Measurements from ENCODE around the gene CIB4. TPM values are rescaled to one million over a fixed set of nuclear protein-coding genes. Genes with fewer than 3 reads are reported as not detected.

The CIB4 gene
- total and polyA plus RNA-seq, 2 of the 13 experiments (the other 11 are each of a cell fraction or from before 2014, with no cell fraction given) = not detected

DNA sequence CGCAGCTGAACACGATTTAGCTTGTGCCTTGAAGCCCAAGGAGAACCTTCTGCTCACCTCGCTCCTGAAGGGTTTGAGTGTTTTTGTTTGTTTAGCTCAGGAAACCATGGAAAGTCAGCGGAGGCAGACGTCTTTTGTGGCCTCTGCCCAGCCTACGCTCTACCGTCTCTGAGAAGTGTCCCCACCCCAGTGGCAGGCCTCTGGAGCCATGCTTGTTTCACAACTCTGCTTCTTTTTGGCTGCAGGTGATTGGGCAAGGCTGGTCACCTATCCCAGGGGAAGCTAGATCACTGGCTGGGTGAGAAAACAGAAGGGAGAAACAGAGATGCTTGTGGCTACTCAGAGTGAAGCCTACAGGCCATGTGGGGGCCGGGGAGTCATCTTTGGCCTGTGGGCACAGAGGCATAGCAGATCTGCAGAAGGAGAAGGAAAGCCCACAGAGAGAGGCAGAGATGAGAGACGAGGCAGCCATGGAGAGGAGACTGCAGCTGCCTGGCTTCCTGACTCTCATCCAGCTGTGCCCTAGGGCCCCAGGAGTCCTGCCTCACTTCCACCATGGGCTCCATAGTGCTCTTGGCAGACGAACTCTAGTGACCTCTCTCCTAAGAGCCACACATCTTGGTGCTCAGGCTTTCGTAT lies 50.1 kb downstream of the CIB4 start (continued):
- TF ChIP-seq ERF (CRISPR knock-in tag; IDR thresholded peaks at IDR 0.05) = no peak
- TF ChIP-seq ZNF776 (CRISPR knock-in tag; IDR thresholded peaks at IDR 0.05) = no peak
- TF ChIP-seq, protein P1, sequence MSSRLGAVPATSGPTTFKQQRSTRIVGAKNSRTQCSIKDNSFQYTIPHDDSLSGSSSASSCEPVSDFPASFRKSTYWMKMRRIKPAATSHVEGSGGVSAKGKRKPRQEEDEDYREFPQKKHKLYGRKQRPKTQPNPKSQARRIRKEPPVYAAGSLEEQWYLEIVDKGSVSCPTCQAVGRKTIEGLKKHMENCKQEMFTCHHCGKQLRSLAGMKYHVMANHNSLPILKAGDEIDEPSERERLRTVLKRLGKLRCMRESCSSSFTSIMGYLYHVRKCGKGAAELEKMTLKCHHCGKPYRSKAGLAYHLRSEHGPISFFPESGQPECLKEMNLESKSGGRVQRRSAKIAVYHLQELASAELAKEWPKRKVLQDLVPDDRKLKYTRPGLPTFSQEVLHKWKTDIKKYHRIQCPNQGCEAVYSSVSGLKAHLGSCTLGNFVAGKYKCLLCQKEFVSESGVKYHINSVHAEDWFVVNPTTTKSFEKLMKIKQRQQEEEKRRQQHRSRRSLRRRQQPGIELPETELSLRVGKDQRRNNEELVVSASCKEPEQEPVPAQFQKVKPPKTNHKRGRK (CRISPR knock-in tag; IDR thresholded peaks at IDR 0.05) = no peak
- TF ChIP-seq KLF9 (CRISPR knock-in tag; IDR thresholded peaks at IDR 0.05; ENCODE audit: low read depth) = no peak
- no peak for TF ChIP-seq ZNF3 (CRISPR knock-in tag; IDR thresholded peaks at IDR 0.05)
- no peak for TF ChIP-seq ZNF883 (CRISPR knock-in tag; IDR thresholded peaks at IDR 0.05; ENCODE audit: not compliant biosample characterization)

DNA sequence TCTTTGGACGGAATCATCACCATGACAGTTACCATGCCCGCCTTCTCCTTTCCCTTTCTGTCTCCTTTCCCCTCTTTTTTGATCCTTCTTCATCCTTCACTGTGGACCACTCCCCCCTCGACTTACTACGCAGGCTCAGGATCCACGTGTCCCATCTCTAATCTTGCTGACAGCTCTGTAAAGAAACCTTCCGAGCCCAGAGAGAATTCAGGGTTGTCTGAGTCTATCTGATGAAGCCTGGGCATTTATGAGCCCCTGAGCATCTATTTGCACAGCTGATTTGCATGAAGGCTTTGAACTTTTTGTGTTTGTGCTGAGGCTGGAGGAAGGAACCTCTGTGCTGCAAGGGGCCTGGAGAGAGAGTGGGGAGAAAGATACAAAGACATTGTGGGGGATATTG lies 50.7 kb downstream of the CIB4 start:
- Histone ChIP-seq H4K20me1 (ENCODE audit: insufficient read depth, low read length) (no peaks in the 10 kb centered on the region), H3K4me1 (ENCODE audit: insufficient read depth, low read length) (no peaks in the 10 kb centered on the region), H3K27ac (ENCODE audit: extremely low read length, insufficient read depth, low read length) (no peak overlapping the region), H3K9me3 (ENCODE audit: low read length) (no peaks in the 10 kb centered on the region), H2AFZ (ENCODE audit: low read length) (no peak overlapping the region), H3K27me3 (ENCODE audit: control insufficient read depth in 1 of 2, insufficient read depth in 2 of 2, low read length in 2 of 2) (peaks cover 2 to 78% of the 10 kb centered on the region in 2 experiments), H3K4me3 (replicated peaks in 1 of 3; ENCODE audit: insufficient read depth in 1 of 3, low read depth in 2 of 3, low read length in 3 of 3) (no peak overlapping the region), H3K4me2 (ENCODE audit: low read depth, low read length) (no peak overlapping the region), H3K36me3 (replicated peaks in 1 of 2; ENCODE audit: control insufficient read depth in 1 of 2, insufficient read depth in 2 of 2, low read length in 2 of 2) (no peaks in the 10 kb centered on the region), H3K9ac (ENCODE audit: insufficient read depth, low read depth, low read length) (no peak overlapping the region), H3K79me2 (ENCODE audit: insufficient read depth, low read length) (no peaks in the 10 kb centered on the region)
- in situ Hi-C loops (cut with HindIII; ENCODE audit: extremely low pct_ligation_motif_present, low pct_unique_long_range_greater_than_20kb) (no loop called here), intact Hi-C loops (cut with micrococcal nuclease; ENCODE audit: unreplicated experiment) (no loop called here)
- DNase-seq (ENCODE audit: low spot score) = no peak
- no TSS peak for BruUV-seq (replicated peaks)
- ChIA-PET POLR2A (no interaction called here), CTCF (ENCODE audit: low intra/inter-chr PET ratio, low total read pairs) (no interaction called here)
- 12% methylated on average over 6 of the region's 6 CpGs for WGBS (ENCODE audit: low lambda C conversion rate)
- FAIRE-seq = no peak
- ATAC-seq = no peak
- TF ChIP-seq, protein P2, sequence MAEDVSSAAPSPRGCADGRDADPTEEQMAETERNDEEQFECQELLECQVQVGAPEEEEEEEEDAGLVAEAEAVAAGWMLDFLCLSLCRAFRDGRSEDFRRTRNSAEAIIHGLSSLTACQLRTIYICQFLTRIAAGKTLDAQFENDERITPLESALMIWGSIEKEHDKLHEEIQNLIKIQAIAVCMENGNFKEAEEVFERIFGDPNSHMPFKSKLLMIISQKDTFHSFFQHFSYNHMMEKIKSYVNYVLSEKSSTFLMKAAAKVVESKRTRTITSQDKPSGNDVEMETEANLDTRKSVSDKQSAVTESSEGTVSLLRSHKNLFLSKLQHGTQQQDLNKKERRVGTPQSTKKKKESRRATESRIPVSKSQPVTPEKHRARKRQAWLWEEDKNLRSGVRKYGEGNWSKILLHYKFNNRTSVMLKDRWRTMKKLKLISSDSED (CRISPR knock-in tag; IDR thresholded peaks at IDR 0.05) = no peak
- TF ChIP-seq ZNF773 (CRISPR knock-in tag; IDR thresholded peaks at IDR 0.05; ENCODE audit: borderline replicate concordance) = no peak
- TF ChIP-seq, protein P3, sequence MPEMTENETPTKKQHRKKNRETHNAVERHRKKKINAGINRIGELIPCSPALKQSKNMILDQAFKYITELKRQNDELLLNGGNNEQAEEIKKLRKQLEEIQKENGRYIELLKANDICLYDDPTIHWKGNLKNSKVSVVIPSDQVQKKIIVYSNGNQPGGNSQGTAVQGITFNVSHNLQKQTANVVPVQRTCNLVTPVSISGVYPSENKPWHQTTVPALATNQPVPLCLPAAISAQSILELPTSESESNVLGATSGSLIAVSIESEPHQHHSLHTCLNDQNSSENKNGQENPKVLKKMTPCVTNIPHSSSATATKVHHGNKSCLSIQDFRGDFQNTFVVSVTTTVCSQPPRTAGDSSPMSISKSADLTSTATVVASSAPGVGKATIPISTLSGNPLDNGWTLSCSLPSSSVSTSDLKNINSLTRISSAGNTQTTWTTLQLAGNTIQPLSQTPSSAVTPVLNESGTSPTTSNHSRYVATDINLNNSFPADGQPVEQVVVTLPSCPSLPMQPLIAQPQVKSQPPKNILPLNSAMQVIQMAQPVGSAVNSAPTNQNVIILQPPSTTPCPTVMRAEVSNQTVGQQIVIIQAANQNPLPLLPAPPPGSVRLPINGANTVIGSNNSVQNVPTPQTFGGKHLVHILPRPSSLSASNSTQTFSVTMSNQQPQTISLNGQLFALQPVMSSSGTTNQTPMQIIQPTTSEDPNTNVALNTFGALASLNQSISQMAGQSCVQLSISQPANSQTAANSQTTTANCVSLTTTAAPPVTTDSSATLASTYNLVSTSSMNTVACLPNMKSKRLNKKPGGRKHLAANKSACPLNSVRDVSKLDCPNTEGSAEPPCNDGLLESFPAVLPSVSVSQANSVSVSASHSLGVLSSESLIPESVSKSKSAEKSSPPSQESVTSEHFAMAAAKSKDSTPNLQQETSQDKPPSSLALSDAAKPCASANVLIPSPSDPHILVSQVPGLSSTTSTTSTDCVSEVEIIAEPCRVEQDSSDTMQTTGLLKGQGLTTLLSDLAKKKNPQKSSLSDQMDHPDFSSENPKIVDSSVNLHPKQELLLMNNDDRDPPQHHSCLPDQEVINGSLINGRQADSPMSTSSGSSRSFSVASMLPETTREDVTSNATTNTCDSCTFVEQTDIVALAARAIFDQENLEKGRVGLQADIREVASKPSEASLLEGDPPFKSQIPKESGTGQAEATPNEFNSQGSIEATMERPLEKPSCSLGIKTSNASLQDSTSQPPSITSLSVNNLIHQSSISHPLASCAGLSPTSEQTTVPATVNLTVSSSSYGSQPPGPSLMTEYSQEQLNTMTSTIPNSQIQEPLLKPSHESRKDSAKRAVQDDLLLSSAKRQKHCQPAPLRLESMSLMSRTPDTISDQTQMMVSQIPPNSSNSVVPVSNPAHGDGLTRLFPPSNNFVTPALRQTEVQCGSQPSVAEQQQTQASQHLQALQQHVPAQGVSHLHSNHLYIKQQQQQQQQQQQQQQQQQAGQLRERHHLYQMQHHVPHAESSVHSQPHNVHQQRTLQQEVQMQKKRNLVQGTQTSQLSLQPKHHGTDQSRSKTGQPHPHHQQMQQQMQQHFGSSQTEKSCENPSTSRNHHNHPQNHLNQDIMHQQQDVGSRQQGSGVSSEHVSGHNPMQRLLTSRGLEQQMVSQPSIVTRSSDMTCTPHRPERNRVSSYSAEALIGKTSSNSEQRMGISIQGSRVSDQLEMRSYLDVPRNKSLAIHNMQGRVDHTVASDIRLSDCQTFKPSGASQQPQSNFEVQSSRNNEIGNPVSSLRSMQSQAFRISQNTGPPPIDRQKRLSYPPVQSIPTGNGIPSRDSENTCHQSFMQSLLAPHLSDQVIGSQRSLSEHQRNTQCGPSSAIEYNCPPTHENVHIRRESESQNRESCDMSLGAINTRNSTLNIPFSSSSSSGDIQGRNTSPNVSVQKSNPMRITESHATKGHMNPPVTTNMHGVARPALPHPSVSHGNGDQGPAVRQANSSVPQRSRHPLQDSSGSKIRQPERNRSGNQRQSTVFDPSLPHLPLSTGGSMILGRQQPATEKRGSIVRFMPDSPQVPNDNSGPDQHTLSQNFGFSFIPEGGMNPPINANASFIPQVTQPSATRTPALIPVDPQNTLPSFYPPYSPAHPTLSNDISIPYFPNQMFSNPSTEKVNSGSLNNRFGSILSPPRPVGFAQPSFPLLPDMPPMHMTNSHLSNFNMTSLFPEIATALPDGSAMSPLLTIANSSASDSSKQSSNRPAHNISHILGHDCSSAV (CRISPR knock-in tag; IDR thresholded peaks at IDR 0.05; ENCODE audit: borderline replicate concordance) = no peak
- no peak for TF ChIP-seq DR1 (CRISPR knock-in tag; IDR thresholded peaks at IDR 0.05)
- no peak for TF ChIP-seq AGO1 (IDR thresholded peaks at IDR 0.05; ENCODE audit: low read depth, low read length, poor library complexity, severe bottlenecking)
- TF ChIP-seq ZNF615 (CRISPR knock-in tag; IDR thresholded peaks at IDR 0.05; ENCODE audit: borderline replicate concordance) = no peak
- TF ChIP-seq RXRA (CRISPR knock-in tag; IDR thresholded peaks at IDR 0.05) = no peak

Data from HepG2 (cell line).